ENCODE data around the gene PROZ.
A peak's percentile ranks its signal among the peaks of the same experiment; 100 is the strongest.

GRCh38 chr13:113209336-113209758, 50.9 kb downstream of the PROZ start, which contains the start of gene CUL4A:
- TF ChIP-seq, protein P1, sequence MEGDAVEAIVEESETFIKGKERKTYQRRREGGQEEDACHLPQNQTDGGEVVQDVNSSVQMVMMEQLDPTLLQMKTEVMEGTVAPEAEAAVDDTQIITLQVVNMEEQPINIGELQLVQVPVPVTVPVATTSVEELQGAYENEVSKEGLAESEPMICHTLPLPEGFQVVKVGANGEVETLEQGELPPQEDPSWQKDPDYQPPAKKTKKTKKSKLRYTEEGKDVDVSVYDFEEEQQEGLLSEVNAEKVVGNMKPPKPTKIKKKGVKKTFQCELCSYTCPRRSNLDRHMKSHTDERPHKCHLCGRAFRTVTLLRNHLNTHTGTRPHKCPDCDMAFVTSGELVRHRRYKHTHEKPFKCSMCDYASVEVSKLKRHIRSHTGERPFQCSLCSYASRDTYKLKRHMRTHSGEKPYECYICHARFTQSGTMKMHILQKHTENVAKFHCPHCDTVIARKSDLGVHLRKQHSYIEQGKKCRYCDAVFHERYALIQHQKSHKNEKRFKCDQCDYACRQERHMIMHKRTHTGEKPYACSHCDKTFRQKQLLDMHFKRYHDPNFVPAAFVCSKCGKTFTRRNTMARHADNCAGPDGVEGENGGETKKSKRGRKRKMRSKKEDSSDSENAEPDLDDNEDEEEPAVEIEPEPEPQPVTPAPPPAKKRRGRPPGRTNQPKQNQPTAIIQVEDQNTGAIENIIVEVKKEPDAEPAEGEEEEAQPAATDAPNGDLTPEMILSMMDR (IDR thresholded peaks at IDR 0.05) = no peak
- TF ChIP-seq POLR2A (IDR thresholded peaks at IDR 0.05) = peak in 1 of 2 donors; percentile 36
